KOPT-K1 (cell line): ENCODE measurements around the gene DCST2.

Experiments used
- H3K27ac ChIP-seq: fragments of 200-600 bp; sonication (generic); 2 replicates; pipeline ENCODE4 v1.5.1; 2016; ENCODE audit warnings: antibody characterized with exemption, mild to moderate bottlenecking, low read depth, low read length; ENCODE audit not compliant: poor library complexity, severe bottlenecking
- H3K36me3 ChIP-seq: fragments of 200-600 bp; sonication (generic); 2 replicates; pipeline ENCODE4 v1.5.1; 2017; ENCODE audit warnings: antibody characterized with exemption, mild to moderate bottlenecking, low read length, moderate library complexity; ENCODE audit not compliant: insufficient read depth
- H3K9me3 ChIP-seq: fragments of 200-600 bp; sonication (generic); 2 replicates; pipeline ENCODE4 v1.5.1; 2017; ENCODE audit warnings: antibody characterized with exemption, low read length, mild to moderate bottlenecking; ENCODE audit not compliant: insufficient read depth, poor library complexity, severe bottlenecking

The DCST2 gene

DNA sequence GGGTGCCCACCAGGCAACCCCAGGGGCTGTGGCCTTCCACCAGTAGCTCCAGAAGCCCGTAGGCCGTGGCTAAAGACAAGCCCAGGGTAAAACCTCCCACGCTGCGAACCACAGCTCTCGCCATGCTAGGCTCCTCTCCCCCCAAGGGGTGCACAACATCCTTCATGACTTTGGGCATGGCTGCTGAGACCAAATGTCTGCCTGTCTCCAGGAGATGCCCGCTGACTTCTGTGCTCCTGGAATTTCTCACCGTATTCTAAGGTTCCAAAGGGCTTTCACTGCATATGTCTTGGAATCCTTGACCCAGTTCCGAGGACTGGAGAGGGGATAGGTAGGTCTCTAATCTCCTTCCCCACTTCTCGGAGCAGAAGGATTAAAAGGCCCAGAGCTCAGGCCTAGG lies at the start of gene DCST2, which contains the start of gene DCST1:
DCST2 (minus strand) TSS at position 258 of the 400 bp plus-strand sequence; CDS start at position 178, 80 bp downstream.
DCST1 (plus strand) TSS at position 301 of the 400 bp plus-strand sequence. CDS start 213 bp downstream, outside the sequence.
- Histone ChIP-seq H3K9me3 (no peaks in the 10 kb centered on the region), H3K36me3 (no peaks in the 10 kb centered on the region), H3K27ac (no peak within 1 kb of the TSS)

DNA sequence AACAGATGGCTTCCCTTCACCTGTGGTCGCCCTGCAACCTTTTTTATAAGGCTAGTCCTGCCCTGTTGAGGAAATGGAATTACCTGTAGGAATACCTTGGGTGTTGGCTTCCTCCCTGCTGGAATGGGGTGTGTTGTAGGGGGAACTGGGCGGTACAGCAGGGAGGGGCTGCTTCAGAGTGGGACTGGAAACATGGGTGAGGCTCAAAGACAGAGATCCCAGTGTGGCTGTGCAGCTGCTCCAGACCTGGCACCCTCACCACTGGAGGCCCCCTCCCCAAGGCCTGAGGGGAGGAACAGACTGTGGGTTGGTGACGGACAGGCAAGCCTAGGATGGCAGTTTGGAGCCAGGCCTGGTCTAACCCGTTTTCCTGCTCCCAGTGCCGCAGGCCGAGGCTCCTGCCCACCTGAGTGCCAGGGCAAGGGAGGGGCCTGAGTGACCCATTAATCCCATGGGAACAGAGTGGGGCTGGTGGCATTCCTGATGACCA lies 49.5 kb upstream of the DCST2 start:
- H3K9me3 ChIP-seq: no peaks in the 10 kb centered on the region
- H3K27ac ChIP-seq: no peak overlapping the region
- no peaks in the 10 kb centered on the region for H3K36me3 ChIP-seq

DNA sequence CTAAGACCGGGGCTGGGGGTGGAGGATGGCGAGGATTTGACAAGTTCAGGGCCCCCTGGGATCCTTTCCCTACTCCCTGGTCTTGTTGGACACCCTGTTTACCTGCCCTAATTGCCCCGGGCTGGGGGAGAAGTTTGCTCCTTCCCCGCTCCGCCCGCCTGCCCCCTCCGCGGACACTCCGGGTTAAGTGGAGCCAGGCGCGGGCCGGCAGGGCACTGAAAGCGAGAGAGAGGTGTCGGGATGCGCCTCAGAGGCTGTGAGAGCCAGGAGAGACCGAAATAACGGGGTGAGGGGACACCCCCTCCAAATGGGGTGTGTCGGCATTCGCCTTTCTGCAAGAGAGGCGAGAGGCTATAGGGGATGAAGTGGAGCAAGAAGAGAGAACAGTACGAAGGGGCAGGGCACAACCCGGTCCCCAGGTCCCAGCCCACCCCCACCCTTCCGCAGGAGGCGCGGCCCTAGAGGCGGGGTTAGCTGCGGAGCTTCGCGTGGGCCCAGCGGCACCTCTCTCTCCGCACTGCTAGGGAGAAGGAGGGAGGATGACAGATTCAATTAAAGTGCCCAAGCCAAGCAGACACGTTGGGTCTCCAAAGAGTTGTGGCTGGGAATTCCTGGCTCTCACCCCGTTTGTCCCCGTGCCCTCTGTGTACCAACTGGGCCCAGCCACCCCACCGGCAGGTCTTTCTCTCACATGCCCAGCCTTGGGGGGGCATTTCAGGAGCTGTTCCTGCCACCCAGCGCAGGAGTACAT lies 48.9 kb upstream of the DCST2 start:
- Histone ChIP-seq H3K27ac (no peak overlapping the region), H3K9me3 (no peaks in the 10 kb centered on the region), H3K36me3 (no peaks in the 10 kb centered on the region)

DNA sequence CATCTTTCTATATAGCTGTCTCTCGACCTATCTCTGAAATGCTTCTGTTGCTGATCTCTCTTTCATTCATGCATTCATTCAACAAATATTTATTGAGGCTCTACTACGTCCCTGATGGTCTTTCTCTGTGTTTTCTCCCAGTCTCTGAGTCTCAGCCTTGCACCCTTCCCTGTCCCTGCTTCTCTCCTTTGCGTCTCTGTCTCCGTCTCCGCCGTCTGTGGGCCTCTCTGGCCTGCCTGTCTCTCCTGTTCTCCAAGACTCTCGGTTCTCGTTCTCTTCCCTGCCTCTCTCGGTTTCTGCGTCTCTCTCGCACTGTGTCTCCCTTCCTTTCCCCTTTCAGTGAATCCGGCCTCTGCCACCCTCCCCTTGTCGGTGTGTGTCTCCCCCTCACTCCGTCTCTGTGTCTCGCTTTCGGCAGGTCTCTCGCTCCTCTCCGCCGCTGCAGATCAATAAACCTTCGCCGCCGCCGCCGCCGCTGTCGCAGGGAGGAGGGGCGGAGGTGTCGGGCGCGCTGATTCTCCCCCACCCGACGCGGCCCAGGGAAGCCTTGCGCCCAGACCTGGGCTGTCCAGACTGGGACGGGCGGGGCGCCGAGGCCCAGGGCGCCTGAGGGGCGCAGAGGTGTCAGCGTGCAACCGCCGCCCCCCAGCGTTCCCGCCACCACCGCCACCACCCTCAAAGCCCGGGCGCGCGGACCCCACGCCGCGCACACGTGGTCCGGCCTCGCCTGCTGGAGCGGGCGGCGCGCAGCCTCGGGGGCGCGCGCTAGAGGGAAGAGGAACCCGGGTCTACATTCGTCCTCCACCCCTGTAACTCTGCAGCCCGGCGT lies 48.1 kb upstream of the DCST2 start:
- Histone ChIP-seq H3K9me3 (no peaks in the 10 kb centered on the region), H3K27ac (no peak overlapping the region), H3K36me3 (no peaks in the 10 kb centered on the region)

DNA sequence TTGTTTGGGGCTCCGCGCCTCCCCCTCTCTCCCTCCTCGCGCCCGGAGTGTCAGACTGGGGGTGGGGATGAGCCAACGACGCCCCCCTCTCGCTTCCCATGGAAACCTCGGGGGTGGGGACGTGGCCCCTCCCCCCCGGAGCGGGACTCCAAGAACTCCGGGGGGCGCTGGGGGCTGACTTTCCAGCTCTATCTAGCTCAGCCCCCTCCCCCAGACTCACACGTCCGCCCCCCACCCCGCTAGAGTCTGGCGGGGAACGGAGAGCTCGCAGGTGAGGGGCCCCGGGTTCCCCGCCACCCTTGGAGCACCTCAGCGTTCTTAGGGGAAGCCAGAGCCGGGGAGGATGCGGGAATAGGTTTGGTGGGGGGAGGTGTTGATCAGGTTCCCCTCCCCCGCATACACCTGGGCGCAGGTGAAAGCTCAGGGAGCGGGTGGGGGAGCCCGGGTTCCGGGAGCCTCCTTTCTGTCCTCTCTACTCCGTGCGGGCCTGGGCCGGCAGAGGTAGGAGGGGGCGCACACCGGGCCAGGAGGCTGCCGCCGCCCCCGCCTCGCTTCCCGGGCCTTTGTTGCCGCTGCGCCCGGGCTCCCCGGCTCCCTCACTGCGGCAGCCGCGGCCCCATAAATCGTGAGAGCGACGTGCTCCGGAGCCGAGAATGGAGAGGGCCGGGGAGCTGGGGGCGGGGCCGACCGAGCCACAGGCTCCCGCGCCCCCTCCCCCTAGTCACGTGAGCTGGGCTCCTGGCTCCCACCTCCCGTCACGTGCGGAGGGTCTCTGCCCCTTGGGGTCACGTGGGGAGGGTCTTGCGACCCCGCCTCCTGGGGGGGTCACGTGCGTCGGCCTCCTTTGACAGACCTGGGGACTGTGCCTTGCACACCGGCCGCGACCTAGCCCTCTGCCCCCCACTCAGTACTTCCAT lies 47.0 kb upstream of the DCST2 start:
- Histone ChIP-seq H3K9me3 (no peaks in the 10 kb centered on the region), H3K27ac (no peak overlapping the region), H3K36me3 (no peaks in the 10 kb centered on the region)

DNA sequence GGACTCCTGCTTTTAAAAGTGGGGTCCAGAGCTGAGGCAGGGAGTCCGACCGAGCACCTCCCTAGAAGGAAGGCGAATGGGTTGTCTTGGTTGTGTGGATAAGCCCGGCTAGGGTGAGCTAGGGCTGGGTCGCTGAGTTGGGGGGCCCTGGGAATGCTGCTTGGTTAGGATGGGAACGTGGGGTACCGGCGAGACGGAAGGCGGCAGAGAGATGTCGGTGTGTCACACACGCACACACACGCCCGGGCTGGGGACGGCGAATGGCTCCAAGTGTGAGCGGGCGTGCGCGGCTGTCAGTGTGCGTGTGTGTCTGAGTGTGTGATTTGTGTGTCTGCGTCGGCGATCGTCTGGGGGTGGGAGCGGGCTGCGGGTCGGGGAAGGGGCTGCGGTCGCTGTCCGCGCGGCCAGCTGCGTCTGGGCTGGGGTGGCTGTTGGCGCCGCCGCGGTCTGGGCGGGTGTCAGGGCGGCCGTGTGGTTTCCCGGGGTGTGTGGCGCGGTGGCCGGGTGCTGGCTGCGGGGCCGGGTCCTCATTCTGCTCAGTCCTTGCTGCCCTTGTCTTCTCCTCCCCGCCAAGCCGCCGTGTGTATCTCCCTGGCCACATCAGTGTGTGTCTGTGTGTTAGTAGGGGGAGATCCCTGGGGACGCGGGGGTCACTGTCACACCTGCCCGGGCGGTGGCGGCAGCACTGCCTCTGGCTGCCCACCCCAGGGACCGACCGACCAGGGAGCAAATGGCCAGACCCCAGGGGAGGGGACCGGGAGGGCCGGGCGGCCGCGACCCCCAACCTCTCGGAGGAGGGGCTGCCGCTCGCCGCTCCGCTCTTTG lies 46.1 kb upstream of the DCST2 start:
- H3K27ac ChIP-seq: no peak overlapping the region
- no peaks in the 10 kb centered on the region for H3K36me3 ChIP-seq
- no peaks in the 10 kb centered on the region for H3K9me3 ChIP-seq

DNA sequence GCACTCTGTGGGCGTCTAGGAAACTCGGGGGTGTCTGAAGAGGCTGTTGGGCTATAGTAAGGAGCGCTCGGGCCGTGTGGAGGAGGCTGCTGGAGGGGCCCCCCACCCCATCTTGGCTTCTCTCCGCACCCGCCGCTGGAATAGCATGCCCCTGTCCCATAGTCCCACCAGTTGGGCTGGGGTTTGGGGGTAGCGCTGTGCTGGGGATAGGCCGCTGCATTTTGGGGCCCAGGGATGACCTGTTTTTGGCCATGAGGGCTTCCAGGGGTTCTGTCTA lies 45.6 kb upstream of the DCST2 start:
- Histone ChIP-seq H3K9me3 (no peaks in the 10 kb centered on the region), H3K27ac (no peak overlapping the region), H3K36me3 (no peaks in the 10 kb centered on the region)

DNA sequence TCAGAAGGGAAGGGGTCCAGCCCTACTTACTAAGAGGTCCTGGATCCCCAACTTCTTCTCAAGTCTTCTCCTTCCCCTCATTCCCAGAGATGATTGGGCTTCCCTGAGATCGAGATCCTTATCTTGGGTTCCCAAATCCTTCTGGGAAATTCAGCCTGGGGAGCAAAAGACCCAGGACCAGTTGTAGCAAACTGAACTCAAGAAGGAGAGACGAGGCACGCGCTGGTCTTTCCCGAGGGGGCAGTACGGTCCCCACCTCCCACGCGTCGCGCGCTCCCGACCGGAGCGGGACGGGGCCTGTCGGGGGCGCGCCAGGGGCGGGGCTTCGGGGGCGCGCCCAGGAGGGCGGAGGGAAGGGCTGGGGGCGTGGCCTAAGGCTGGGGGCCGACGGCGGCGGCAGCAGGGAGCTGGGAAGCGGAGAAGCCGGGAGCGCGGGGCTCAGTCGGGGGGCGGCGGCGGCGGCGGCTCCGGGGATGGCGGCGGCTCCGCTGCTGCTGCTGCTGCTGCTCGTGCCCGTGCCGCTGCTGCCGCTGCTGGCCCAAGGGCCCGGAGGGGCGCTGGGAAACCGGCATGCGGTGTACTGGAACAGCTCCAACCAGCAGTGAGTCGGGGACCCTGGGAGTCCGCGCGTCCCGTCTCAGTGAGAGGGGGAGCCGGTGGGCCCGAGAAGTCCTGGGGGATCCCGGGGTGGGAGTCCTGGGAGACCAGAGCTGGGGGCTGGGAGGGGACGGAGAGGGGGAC lies 45.1 kb upstream of the DCST2 start, which contains the start of gene EFNA3:
EFNA3 (plus strand) TSS at position 369 of the 741 bp plus-strand sequence; CDS start at position 474, 105 bp downstream.
- Histone ChIP-seq H3K27ac (no peak within 1 kb of the TSS), H3K9me3 (no peaks in the 10 kb centered on the region), H3K36me3 (no peaks in the 10 kb centered on the region)

DNA sequence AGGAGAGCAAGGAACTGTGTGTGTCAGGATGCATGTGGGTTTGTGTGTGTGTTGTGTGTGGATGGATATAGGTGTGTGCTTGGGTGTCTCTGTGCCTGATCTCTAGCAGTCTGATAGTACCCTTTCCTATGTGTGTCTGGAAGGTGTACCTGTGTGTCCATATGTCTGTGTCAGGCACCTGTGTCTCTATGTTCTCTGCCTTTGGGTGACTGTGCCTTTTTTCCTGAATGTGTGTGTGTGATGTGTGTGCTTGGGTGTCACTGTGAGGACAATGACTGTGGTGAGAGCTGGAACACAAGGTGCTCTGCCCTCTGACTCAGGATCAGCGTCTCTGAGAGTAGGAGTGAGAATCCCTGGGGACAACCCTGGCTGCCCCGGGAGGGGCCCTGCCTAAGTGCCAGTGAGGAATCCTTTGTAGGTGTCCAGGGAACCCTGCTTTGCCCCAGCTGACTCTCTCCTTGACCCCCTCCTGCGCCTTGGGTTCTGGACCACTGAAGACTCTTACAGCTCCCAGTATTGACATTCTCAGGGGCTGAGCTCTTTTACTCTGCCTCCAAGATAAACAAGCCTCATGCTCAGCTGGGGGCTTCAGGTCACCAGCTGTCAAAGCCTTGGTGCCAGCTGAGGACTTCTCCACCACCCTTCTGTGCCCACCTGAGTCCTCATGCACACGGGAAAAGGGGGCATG lies 44.3 kb upstream of the DCST2 start:
- H3K9me3 ChIP-seq: no peaks in the 10 kb centered on the region
- no peaks in the 10 kb centered on the region for H3K36me3 ChIP-seq
- H3K27ac ChIP-seq: no peak overlapping the region

DNA sequence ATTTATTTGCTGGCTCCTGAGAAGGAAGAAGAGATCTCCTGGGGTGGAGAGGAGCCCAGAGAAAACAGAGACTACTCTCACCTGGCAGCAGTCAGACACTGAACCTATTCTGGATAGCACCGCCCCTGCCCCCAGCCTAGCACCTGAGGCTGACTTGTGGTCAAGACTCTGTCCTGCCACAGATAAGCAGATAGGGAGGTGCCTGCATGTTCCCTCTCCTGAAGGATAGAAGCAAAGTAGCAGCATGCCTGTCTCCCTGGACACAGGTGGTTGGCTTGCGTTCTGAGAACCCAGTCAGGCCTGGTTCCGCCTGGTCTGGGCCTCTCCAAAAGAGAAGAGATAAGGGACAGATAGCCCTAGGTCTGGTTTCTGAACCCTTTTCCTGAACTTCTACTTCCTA lies 43.8 kb upstream of the DCST2 start:
- no peak overlapping the region for H3K27ac ChIP-seq
- H3K9me3 ChIP-seq: no peaks in the 10 kb centered on the region

DNA sequence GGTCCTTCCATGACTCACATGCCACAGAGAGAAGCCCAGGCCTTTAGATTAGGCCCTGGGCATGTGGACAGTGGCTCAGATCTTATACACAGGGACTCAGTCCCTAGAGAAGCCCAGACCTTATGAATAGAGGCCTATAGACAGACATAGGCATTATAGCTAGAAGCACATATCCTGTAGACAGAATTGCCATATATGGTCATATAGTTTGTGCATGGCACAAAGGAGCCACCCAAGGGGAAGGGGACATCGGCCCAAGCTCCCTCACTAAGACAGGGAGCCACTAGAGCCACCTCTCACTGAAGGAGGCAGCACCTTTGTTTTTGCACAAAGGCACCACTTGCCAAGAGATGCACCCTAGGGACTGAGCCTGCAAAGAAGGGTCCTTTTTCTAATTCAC lies 42.8 kb upstream of the DCST2 start:
- no peaks in the 10 kb centered on the region for H3K36me3 ChIP-seq

More for the DNA sequence above, 43.8 kb upstream of the DCST2 start:
- H3K36me3 ChIP-seq: no peaks in the 10 kb centered on the region

DNA sequence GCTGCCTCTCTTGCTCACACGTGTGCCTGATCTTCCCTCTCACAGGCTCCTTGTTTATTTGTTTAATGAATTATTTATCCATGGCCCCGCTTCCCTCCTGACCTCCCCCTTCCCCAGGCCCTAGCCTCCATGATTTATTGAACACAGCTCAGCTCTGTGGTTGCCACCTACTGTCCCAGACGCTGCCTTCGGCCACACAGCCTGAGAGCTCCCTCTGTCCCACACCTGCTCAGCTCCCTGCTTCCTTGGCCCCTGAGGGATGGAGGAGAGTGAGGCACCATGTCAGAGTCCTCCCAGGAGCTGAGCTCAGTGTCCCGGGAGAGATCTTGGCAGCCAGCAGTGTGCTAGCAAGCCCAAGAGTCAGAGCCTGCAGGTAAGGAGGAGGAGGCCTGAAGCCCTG lies 42.0 kb upstream of the DCST2 start:
- Histone ChIP-seq H3K27ac (no peak overlapping the region), H3K9me3 (no peaks in the 10 kb centered on the region), H3K36me3 (no peaks in the 10 kb centered on the region)

More for the DNA sequence above, 42.8 kb upstream of the DCST2 start:
- Histone ChIP-seq H3K9me3 (no peaks in the 10 kb centered on the region), H3K27ac (no peak overlapping the region)
